Esophagus mucosa (tissue), 1 donor: ENCODE data around the gene ZFYVE28. TPM values are rescaled to one million over a fixed set of nuclear protein-coding genes. Genes with fewer than 3 reads are reported as not detected.

Experiments
- ATAC-seq: fragments of 200-7000 bp; cut with Tn5 transposase; one replicate; pipeline ENCODE4 v1.9.1; 2020
- total RNA-seq: library from RNA; stranded (reverse); gene quantifications from one replicate; pipeline ENCODE4 v1.2.4, GENCODE V29; 2023
- donor health status: DM: yes; HTN: yes; CAD: no.

The ZFYVE28 gene
- total RNA-seq, 1 donor from 2014 or later, result 5.3 TPM

DNA sequence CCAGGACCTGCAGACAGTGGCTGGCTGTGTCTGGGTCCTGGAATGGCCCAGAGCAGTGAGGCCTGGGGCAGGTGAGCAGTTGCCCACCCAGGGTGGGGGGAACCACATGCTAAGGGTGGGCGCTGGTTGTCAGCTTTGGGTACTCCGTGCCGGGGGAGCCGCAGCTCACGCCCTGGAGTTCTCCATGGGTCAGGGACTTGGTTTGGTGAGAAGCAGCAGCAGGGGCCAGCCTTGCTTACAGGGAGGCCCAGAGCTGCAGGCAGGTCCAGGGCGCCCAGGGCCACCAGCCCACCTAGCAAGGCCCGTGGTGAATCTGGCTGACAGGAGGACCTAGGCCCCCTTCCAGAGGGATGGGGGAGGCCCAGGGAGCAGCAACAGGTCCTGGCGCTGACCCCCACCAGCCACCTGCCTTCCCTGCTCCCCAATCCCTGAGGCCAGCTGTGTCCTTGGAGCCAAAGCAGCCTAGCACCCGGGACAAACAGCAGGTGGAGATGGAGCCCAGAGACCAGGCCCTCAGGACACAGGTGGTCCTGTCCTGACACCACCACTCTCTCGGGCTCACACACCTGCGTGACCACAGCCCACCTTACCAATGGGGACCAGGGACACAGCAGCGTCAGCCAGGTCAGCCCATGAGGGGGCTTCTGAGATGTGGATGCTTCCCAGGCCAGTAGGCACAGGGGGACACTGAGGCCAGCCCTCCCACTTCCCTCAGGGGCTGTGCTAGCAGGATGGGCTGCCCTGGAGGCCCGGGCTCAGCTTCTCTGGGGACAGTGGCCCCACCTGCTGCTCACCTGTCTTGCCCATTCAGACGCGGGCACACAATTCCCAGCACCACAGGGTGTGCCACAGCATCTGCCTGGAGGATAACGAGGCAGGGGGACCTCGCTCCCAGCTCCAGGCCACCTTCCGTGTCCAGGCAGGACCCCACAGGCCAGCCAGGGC is 160.1 kb downstream of the ZFYVE28 start:
- no peak for ATAC-seq

DNA sequence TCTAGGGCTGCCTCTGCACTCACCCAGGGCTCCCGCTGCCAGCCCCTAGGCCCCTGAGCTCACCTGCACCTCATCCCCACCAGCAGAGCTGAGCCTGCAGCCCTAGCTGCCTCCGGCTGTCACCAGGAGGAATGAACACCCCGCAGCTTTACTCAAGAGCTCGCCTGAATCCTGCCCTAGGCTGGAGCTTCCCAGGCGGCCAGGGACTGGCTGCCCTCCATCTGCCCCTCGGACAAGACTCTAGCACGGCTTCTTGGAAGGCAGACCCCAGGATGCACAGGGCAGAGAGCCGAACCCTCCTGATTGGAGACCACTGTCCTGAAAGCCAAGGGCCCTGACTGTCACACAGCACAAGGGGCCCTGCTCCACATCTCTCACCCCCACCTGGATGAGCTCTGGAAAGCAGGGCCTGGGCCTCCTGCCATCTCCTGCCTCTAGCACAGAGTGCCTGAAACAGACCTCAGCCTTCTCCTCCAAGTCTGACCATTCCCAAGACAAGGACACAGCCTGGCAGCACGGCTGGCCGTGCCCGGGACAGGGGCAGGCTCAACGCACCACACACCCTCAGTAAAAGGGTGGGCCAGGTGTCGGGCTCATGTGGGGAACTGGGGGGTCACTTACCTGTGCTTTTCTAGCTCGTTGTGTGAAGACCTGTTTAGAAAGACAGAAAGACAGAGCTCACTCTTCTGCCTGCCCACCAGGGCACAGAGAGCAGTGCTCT is 160.9 kb downstream of the ZFYVE28 start:
- ATAC-seq, result no peak

DNA sequence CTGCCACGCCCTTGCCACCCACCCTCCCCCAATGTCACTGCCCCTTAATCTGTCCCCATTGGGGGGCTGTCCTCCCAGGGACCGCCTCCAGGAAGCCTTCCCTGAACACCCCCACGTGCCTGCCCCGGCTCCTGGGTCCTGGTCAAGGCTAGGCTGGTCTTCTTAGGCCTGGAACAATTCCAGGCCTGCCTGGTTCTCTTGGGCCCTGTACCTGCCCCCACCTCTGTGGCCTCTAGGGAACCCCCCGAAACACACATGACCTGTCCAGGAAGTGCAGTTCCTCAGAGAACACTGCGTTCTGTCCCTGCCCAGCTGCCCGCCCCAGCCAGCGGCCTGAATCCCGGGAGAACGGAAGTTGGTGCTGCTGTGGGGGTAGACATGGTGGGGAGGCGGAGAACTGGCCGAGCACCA is 161.7 kb downstream of the ZFYVE28 start:
- ATAC-seq, result no peak

DNA sequence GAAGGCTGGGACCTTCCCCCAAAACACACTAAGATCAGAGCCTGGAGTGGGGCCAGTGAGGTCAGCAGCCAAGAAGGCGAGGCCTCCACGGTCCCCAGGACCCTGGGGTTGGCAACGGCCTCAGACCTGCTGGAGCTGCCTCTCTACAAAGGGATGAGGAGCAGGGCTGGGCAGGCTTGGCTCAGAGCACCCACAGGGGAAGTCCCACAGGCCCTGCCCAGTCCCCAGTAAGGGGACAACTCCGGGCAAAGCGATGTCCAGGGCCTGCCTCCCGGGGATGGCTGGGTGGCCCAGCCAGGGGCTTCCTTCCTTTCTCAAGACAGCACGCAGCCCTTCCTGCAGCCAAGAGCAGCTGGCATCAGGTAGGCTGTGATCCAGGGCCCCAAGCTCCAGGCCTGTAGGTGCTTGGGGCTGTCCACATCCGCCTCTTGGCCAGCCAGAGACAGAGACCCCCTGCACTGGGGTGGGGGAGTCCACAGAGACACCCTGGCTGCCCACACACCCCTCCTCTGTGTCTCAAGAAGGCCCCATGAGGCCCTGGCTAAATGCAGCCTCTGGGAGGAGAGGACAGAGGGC is 162.2 kb downstream of the ZFYVE28 start:
- ATAC-seq, result no peak

DNA sequence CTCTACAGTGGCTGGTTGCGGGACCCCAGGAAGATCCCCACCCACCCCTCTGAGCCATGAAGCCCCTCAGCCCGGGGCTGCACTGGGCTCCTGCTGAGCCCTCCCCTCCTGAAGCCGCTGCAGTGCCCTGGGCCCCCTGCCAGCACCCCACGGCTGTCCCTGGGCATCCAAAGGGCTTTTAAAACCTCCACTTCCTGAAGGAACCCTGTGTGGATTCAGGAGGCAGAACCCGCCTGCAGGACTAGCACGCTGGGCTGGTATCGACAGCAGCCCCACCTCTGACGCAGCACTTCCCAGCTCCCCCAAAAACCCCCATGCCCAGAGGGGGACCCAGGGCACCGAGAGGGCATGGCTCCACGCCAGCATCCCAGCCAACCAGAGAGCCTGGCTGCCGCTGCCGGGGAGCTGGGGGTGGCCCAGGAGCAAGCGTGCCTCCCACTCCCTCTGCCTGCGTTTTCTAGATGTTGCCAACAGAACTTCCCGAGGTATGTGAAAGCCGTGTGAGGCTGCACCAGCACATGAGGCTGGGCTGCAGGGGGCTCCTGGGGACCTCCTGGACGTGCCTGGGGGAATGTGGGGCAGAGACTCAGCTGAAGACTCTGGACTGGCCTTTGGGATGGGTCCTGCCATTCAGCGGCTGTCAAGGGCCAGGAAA is 162.8 kb downstream of the ZFYVE28 start:
- peak; percentile 19 for ATAC-seq

DNA sequence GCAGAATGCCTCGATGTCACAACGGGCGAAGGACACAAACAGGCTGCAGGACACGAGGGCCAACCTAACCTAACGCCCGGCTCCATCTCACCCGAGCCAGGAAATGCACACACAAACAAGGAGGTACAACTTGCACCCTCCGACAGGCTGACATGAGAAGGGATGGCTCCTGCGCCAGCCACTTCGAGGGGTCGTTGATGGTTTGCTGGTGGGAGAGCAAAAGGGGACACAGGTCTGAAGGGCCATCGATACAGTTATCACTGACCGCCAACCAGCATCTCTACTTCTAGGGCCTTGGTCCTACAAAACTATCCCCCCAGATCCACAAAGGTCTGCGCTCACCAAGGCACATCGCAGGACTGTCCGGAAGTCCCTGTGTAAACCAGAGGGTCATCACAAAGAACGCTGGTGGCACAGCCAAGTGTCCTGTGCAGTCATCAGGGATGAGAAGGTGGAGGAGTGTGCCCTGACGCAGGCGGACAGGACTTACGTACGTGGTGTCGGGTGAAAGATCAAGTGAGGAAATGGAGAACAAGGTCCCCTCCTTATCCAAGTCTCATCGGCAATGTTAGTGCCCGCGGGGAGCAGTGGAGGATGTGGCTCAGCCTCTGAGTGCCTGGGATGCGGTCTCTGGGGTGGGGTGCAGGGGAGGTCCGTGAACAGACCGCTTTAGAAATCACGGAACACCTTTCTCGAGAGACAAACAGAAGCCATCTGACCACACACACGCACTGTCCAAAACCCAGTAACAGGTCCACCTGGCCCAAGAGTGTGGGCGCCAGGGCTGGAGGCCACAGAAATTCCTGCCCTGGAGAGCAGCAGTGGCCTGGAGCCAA is 163.6 kb downstream of the ZFYVE28 start:
- ATAC-seq, result no peak

DNA sequence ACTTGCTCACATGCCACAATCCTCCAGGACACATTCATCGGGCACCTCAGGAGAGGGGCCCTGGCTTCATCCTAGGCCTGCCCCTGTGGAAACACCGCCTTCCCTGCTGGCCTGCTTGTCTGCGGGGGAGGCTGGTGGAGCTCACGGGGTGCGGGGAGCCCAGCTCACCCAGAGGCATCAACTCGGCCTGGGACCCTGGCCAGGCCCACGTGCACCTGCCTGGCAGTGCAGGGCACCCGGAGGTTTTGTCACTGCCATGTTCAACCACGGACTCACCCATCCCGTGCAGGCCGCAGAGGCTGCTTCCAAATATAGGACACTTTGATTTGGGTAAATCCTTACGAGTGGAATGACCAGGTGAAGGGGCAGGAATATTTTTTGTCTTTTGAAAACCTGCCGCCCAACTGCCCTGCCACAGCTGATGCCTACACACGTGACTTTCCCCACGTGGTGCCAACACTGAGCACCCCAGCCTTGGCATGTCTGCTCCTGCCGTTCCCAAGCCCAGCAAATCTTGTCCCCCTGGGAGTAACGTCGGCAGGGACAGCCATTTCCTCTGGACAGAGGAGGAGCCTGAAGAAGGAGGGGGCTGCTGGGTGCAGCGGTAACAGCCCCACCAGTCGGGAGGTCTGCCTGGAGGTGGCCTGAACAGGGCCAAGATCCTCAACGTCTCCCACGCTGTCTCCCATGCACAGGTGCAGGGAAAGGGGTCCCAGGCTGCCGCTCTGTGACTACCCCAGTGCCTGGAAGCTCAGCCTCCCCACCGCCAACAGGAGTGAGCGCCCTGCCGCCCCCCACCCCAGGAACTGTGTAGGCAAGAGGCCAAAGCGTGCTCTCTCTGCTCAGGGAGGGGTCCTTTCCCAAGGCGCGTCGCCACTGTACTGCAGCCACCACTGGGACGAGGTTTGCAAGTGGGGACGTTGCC is 165.0 kb downstream of the ZFYVE28 start:
- ATAC-seq, result no peak

DNA sequence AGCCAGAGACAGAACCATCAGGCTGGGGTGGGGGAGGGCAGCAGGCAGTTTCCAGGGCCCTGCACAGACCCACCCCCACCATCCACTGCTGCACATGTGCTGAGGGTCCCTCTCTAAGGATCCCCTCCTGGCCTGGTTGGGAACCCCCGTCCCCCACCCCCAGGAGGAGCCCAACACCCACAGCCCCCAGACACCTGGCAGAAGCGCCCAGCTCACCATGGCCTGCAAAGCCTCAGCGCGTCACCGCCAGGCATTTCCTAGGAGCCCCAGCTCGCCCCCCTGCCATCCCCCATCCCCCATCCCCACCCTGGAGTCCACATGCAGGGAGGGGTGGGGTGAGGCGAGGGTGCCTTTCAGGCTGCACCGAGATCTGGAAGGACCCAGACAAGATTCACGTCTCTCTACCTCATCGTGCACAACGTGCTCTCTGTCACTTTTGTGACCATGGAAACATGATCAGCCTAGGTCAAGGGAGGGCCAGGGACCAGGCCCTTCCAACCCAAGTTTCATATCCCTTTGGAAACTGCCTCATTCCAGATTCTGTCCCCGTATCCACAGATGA is 165.8 kb downstream of the ZFYVE28 start:
- no peak for ATAC-seq

DNA sequence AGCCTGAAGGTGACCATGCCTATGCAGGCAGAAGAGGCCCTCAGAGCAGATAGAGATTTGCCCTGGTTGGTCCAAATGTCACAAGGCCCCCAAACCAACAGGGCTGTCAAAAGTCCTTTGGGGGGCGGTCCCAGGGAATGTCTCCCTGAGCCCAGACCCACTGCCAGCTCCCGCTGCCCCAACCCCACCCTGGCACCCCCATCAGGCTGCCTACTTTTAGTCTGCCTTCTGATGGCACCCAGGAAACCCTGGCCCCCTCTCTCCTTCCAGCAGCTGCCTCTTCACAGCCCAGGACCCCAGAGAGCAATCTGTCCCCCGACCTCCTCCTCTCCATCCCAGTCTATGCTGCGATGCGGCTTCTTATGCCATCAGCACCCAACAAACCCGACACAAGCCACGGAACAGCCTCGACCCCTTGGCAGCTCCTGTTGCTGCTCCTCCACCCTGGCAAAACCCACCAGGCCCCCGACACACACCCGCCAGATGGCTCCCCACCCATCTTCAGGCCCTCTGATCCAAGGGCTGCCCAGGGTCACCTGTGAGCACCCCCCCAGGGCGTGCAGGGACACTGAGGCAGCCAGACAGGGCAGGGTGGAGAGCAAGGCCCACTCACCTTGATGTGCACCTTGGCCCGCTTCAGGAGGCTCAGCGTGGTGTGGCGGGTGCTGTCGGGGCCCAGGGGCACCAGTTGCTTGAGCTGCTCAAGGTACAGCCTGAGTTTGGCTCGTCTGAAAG is 166.5 kb downstream of the ZFYVE28 start:
- no peak for ATAC-seq

DNA sequence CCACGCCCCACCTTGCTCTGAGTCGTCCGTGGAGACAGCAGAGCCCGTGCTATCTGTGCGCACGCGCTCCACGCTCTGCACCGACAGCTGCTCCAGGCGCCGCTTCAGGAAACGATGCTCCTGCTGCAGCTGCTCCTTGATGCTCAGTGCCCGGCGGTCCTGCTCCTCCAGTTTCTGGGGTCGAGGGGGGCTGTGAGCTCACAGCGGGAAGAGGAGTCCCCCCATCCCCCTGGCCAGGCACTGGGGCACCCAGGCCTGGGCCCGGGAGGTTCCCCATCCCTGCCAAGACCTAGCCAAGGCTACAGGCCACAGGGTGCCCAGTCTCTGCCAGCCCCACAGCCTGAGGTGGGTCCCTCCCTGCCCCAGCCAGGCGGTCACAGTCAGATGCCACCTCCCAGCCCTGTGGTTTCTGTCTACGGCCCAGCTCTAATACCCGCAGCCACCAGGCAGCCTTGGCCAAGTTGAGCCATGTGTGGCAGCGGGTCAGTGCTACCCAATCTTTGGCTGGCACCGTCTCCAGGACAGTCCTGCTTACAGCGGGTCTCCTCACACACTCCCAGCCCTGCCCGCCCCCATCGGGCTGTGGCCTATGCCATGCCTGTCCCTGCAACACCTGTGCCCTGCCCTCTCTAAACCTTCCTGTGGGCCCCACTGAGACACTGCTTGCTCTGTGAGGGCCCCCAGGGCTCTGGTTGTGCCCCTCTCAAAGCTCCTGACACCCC is 167.2 kb downstream of the ZFYVE28 start:
- no peak for ATAC-seq

DNA sequence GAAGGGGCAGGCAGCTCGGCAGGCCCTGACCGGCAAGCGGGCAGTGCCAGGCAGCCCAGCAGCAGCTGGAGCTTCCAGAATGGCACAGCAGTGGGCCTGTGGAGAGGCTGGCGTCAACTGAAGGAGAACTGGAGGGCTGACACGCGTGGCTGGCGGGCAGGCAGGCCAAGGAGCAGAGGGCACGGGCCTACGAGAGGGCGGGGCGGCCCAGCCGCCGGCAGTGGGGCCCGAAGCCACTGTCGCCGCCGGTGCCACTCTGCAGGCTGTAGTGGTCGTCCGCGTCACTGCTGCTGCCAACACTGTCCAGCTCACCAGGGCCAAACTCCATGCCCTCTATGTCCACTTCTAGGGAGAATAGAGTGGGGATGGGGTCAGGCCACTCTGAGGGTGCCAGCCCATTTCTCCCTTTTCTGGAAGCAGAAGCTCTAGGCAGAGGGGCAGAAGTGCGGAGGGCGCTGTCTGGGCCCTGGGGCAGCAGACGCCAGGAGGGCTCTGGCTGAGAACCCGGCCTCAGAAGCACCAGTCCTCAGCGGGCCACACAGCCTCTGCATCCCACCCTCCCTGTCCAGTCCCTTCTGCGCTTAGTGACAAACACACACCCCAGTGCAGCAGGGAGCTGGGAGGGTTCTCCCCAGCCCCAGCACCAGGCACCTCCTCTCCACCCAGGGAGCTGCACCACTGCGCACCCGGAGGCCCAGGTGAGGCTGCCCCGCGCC is 167.9 kb downstream of the ZFYVE28 start:
- no peak for ATAC-seq

DNA sequence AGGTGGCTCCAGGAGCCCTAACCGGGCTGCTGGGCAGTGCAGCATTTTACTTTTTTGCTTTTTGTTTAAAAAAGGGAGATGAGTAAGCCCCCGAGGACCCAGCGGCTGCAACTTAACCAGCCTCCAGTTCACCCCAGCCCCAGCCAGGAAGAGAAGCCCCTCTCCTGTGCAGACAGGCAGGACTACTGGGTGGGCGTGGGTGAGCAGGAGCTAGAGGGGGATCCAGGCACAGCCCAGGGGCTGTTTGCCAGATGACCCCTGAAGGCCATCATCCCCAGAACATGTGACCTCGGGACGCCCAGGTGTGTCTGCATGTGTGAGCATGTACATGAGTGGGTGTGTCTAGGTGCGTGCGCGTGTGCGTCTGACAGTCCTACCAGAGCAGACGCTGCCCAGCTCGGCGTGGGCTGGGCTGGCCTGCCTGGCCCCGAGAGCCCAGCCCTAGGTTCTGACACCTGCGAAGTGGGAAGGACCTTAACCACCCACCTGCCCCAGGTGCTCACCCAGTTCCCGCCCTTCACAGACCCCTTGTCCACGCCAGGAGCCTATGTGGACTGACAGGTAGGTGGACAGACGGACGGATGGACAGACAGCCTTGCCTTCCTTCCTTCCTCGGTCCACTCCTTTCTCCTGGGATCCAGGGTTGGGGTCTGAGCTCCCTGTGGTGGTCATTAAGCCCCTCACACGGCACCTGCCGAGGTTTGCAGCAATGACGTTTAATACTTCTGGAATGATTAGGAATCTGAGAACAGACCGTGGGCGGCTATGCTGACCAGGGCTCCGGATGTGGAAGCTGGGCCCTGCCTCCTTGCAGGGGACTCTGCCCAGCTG is 168.7 kb downstream of the ZFYVE28 start:
- peak; percentile 66 for ATAC-seq

DNA sequence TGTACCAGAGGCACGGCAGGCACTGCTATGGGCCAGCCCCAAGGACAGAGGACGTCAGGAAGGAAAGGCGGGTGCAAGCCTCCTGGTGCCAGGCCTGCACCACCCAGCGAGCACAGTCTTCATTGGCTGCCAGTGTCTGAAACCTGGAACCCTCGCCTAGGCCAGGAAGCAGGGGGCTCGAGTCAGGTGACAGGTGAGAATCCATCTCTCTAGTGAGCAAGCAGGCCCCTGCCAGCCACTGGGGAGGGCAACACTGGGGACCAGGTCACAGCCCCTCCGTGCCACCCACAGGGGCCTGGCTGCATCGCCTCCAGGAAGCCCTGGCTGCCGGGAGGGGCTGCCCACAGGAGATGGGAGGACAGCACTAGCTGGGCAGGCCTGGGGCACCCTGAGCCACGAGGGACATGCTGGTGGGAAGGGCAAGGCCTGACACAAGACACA is 169.6 kb downstream of the ZFYVE28 start:
- no peak for ATAC-seq

DNA sequence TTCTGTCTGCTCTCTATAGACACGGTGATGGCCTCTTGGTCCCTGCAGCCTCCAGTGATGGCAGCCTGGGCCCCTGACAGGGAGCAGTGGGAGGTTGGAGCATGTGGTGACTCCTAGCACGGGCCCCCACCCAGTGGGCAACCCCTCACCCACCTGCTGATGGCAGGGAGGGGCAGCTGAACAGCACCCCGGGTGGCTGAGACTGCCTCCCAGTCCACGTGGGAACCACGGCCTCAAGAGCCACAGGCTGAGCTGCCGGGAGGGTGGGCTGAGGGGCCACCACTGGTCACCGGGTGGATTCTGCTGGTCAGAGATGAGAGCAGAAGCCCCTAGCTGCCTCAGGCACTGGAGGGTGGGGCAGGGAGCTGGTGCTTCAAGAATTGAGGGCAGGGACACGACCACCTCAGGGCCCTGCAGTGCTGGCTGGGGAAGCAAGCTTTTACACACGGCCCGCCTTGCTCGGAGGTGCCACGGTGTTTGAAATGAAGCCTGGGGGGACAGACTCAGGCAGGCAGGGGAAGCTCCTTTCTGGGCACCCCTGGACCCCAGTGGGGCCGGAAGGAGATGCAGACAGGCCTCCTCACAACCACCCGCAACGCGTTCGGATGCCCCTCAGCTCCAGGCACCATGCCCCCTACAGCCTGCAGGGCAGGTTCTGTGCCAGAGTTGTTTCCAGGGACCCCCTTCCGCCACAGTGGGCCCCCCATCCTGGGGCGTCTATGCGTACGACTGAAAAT is 170.2 kb downstream of the ZFYVE28 start:
- no peak for ATAC-seq

DNA sequence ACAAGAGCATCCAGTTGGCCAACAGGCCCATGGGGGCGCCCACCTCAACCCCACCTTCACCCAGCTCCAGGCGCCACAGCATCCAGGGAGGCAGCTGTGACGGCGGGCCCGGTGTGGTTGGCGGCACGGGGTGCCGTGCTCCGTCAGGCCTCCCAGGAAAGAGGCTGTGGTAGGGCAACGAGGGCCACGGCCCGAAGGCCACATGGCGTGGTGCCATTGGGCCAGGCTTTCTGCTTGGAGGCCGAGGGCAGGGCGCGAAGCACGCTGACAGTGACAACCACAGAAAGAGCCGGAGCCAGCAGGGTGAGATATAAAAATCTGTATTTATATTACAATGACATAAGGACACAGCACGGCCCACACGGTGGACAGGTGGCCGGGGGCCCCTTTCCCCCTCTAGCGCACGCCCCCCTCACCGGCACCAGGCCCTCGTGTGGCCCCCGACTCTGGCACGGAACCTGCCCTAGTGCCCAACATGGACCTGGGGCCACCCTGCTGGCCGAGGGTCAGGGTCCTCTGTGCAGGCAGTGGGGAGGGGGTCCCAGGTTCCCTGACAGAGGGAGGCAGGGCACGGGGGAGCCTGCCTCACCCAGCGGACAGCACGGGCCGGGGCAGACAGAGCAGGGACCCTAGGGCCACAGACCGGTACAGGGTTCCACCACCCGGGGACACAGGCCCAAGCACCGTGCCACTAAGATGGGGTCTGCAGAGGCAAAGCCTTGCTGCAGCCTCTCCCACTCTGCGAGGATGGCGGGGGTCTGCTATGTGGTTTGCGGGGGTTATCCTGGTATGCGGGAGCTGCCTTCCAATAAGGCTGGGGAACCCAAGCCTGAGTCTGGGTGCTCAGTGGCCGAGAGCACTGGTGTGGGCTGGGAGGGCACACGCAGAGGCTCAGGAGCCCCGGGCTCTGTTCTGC is 171.1 kb downstream of the ZFYVE28 start:
- no peak for ATAC-seq
